SK-N-SH treated with all-trans-retinoic acid at 6 μM for 48 hours (cell line): ENCODE data around the gene RNASEH2C.
"Not testable (repeated sequence)": the region's sequence is repeated elsewhere in the genome, so short reads cannot be mapped to it uniquely, and the experiment has no call there.

Experiments
- ATAC-seq: fragments of 200-7000 bp; cut with Tn5 transposase; 3 replicates; pipeline ENCODE4 v1.9.1; 2020; ENCODE audit warnings: mild to moderate bottlenecking, moderate library complexity
- ARNTL ChIP-seq: fragments of 450-650 bp; formaldehyde crosslinking; IDR thresholded peaks from 2 replicates; pipeline ENCODE4 v1.5.0; 2020; ENCODE audit warnings: low read depth, mild to moderate bottlenecking, moderate library complexity, borderline replicate concordance
- BACH2 ChIP-seq: fragments of 250-450 bp; sonication (Bioruptor Pico); IDR thresholded peaks from 2 replicates; pipeline ENCODE4 v1.9.0; 2021; ENCODE audit warnings: mild to moderate bottlenecking, borderline replicate concordance
- CREB5 ChIP-seq: fragments of 250-450 bp; sonication (Bioruptor Pico); IDR thresholded peaks from 2 replicates; pipeline ENCODE4 v1.5.1; 2020; ENCODE audit warnings: low read depth, mild to moderate bottlenecking, moderate library complexity
- CSRNP3 ChIP-seq: fragments of 250-450 bp; sonication (Bioruptor Pico); IDR thresholded peaks from 2 replicates; pipeline ENCODE4 v1.5.1; 2021; ENCODE audit warnings: mild to moderate bottlenecking, moderate library complexity
- GLIS3 ChIP-seq: fragments of 250-450 bp; sonication (Bioruptor Pico); IDR thresholded peaks from 2 replicates; pipeline ENCODE4 v1.5.0; 2020; ENCODE audit warnings: mild to moderate bottlenecking, moderate library complexity
- ISL1 ChIP-seq: fragments of 250-450 bp; sonication (Bioruptor Pico); IDR thresholded peaks from 2 replicates; pipeline ENCODE4 v2.1.2; 2022; ENCODE audit warnings: mild to moderate bottlenecking, moderate library complexity
- PATZ1 ChIP-seq: fragments of 250-450 bp; sonication (Bioruptor Pico); IDR thresholded peaks from 2 replicates; pipeline ENCODE4 v1.8.0; 2020; ENCODE audit warnings: mild to moderate bottlenecking, moderate library complexity, borderline replicate concordance
- POU6F1 ChIP-seq: fragments of 250-450 bp; sonication (Bioruptor Pico); IDR thresholded peaks from 2 replicates; pipeline ENCODE4 v1.8.0; 2021; ENCODE audit warnings: low read depth, mild to moderate bottlenecking, moderate library complexity, borderline replicate concordance
- PPARA ChIP-seq: fragments of 250-450 bp; sonication (Bioruptor Pico); IDR thresholded peaks from 2 replicates; pipeline ENCODE4 v1.5.0; 2020; ENCODE audit warnings: mild to moderate bottlenecking, borderline replicate concordance
- RARB ChIP-seq: fragments of 250-450 bp; sonication (Bioruptor Pico); IDR thresholded peaks from 2 replicates; pipeline ENCODE4 v1.8.0; 2021; ENCODE audit warnings: mild to moderate bottlenecking, moderate library complexity
- SNAI2 ChIP-seq: fragments of 250-450 bp; sonication (Bioruptor Pico); IDR thresholded peaks from 2 replicates; pipeline ENCODE4 v1.5.0; 2020; ENCODE audit warnings: mild to moderate bottlenecking, moderate library complexity
- TCF4 ChIP-seq: fragments of 250-450 bp; sonication (Bioruptor Pico); IDR thresholded peaks from 2 replicates; pipeline ENCODE4 v1.8.0; 2021; ENCODE audit warnings: mild to moderate bottlenecking, moderate library complexity, borderline replicate concordance
- TOX ChIP-seq: fragments of 250-450 bp; sonication (Bioruptor Pico); IDR thresholded peaks from 2 replicates; pipeline ENCODE4 v1.8.0; 2021; ENCODE audit warnings: mild to moderate bottlenecking, moderate library complexity, borderline replicate concordance
- TSHZ2 ChIP-seq: fragments of 250-450 bp; sonication (Bioruptor Pico); IDR thresholded peaks from 2 replicates; pipeline ENCODE4 v1.5.0; 2020; ENCODE audit warnings: mild to moderate bottlenecking, moderate library complexity
- ZC3H10 ChIP-seq: fragments of 250-450 bp; sonication (Bioruptor Pico); IDR thresholded peaks from 2 replicates; pipeline ENCODE4 v1.5.1; 2021; ENCODE audit warnings: mild to moderate bottlenecking, moderate library complexity
- ZFP3 ChIP-seq: fragments of 250-450 bp; sonication (Bioruptor Pico); IDR thresholded peaks from 2 replicates; pipeline ENCODE4 v1.5.0; 2020; ENCODE audit warnings: mild to moderate bottlenecking, moderate library complexity
- ZFP30 ChIP-seq: fragments of 450-650 bp; formaldehyde crosslinking; IDR thresholded peaks from 2 replicates; pipeline ENCODE4 v1.5.0; 2022; ENCODE audit warnings: mild to moderate bottlenecking, moderate library complexity
- ZNF8 ChIP-seq: fragments of 450-650 bp; formaldehyde crosslinking; IDR thresholded peaks from 2 replicates; pipeline ENCODE4 v1.5.0; 2020; ENCODE audit warnings: mild to moderate bottlenecking, moderate library complexity

Gene RNASEH2C

GRCh38 chr11:65710421-65710820 is 10.2 kb downstream of the RNASEH2C start (continued):
- TF ChIP-seq TSHZ2 (CRISPR knock-in tag) (no peak), ARNTL (CRISPR knock-in tag) (no peak), GLIS3 (CRISPR knock-in tag) (no peak), ISL1 (no peak)

GRCh38 chr11:65709661-65710060 is 10.9 kb downstream of the RNASEH2C start:
- TF ChIP-seq PPARA (CRISPR knock-in tag) (no peak), ZFP3 (CRISPR knock-in tag) (no peak), ISL1 (no peak), ARNTL (CRISPR knock-in tag) (no peak), ZFP30 (no peak), TOX (CRISPR knock-in tag) (no peak)
- no peak for ATAC-seq

GRCh38 chr11:65708451-65708850 is 12.1 kb downstream of the RNASEH2C start:
- TF ChIP-seq ISL1, result no peak
- no peak for TF ChIP-seq TOX (CRISPR knock-in tag)
- TF ChIP-seq PATZ1 (CRISPR knock-in tag), result no peak
- TF ChIP-seq PPARA (CRISPR knock-in tag), result no peak
- no peak for TF ChIP-seq GLIS3 (CRISPR knock-in tag)
- no peak for TF ChIP-seq ZNF8 (CRISPR knock-in tag)
- TF ChIP-seq SNAI2, result no peak
- no peak for TF ChIP-seq BACH2 (CRISPR knock-in tag)
- TF ChIP-seq CREB5 (CRISPR knock-in tag), result no peak
- no peak for ATAC-seq

- ATAC-seq, result not testable (repeated sequence)
Observed at GRCh38 chr11:65707002-65707401, 13.6 kb downstream of the RNASEH2C start.

GRCh38 chr11:65706303-65706763 is 14.3 kb downstream of the RNASEH2C start:
- peak; percentile 53; the same call in 2 of the 3 replicates for ATAC-seq

GRCh38 chr11:65703846-65704245 is 16.8 kb downstream of the RNASEH2C start:
- TF ChIP-seq ISL1, result no peak
- ATAC-seq, result no peak; the same call in 2 of the 3 replicates

- no peak for ATAC-seq
- TF ChIP-seq BACH2 (CRISPR knock-in tag) (no peak), SNAI2 (no peak), RARB (CRISPR knock-in tag) (no peak), TCF4 (CRISPR knock-in tag) (no peak), TOX (CRISPR knock-in tag) (no peak), ZC3H10 (CRISPR knock-in tag) (no peak), ARNTL (CRISPR knock-in tag) (no peak), TSHZ2 (CRISPR knock-in tag) (no peak), CSRNP3 (no peak), POU6F1 (CRISPR knock-in tag) (no peak)
Observed at GRCh38 chr11:65701686-65702085, 18.9 kb downstream of the RNASEH2C start.
